Fibroblast of skin of scalp (primary cell): ENCODE data around the gene XRN1.
"Not testable (repeated sequence)": the region's sequence is repeated elsewhere in the genome, so short reads cannot be mapped to it uniquely, and the experiment has no call there.

Source experiments
- DNase-seq: peaks from one replicate; pipeline ENCODE4 v3.0.0-alpha.2; 2013

Gene XRN1

DNA sequence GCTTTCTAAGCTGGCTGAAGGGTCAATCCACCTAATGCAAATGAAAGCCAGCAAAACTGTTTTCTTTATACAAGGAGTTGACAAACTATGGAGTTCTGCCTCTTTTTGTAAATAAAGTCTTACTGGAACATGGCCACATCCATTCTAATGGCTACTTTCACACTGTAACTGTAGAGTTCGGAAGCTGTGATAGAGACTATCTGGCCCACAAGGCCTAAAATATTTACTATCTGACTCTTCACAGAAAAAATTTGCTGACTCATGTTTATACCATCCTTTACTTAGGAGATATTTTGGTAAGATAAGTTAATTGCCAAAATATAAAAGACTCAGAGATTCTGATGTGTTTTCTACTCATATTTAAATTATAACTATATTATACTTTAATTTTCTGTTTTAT is 128.7 kb downstream of the XRN1 start:
- DNase-seq = peak; percentile 68

- peak; percentile 65 for DNase-seq
Measured at GRCh38 chr3:142318331-142318730, 129.5 kb downstream of the XRN1 start.

DNA sequence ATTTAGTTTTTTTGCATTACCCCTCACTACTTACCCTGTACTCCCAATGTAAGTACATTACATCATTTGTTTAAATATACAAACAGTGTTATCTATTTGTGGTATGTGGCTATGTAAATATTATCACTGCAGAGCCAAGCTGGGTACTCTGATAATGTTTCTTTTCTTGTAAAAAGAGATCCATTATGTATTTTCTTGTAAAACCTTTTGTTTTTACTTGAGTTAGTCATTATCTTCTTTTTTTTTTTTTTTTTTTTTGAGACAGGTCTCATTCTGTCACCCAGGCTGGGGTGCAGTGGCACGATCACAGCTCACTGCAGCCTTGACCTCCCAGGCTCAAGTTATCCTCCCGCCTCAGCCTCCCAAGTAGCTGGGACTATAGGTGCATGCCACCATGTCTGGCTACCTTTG is 131.9 kb downstream of the XRN1 start:
- DNase-seq = not testable (repeated sequence)

DNA sequence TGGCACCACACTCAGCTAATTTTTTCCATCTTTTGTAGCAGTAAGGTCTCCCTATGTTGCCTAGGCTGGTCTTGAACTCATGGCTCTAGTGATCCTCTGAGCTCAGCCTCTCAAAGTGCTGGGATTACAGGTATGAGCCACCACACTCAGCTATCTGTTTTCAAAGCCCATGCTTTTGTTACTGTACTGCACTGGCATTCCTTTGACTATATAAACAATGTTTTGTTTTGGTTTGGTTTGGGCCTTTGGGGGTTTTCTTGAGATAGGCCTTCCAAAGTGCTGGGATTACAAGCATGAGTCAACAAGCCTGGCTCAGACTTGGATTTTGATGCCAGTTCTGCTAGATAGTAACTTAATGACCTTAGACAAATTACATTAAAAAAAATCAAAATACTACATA is 132.8 kb downstream of the XRN1 start:
- DNase-seq = peak; percentile 85

- no peak for DNase-seq
Measured at GRCh38 chr3:142310439-142310838, 137.4 kb downstream of the XRN1 start.

DNA sequence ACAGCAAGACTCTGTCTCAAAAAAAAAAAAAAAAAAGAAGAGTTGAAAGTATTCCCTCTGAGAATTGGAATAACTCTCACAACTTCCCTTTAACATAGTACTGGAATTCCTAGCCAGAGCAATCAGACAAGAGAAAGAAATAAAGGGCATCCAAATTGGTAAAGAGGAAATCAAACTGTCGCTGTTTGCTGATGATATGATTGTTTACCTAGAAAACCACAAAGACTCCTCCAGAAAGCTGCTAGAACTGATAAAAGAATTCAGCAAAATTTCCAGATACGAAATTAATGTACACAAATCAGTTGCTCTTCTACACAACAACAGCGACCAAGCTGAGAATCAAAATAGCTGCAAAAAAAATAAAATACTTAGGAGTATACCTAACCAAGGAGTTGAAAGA is 145.0 kb downstream of the XRN1 start:
- not testable (repeated sequence) for DNase-seq

- DNase-seq = no peak
Measured at GRCh38 chr3:142298626-142299025, 149.2 kb downstream of the XRN1 start.

GRCh38 chr3:142296507-142296906 is 151.3 kb downstream of the XRN1 start:
- DNase-seq = no peak

DNA sequence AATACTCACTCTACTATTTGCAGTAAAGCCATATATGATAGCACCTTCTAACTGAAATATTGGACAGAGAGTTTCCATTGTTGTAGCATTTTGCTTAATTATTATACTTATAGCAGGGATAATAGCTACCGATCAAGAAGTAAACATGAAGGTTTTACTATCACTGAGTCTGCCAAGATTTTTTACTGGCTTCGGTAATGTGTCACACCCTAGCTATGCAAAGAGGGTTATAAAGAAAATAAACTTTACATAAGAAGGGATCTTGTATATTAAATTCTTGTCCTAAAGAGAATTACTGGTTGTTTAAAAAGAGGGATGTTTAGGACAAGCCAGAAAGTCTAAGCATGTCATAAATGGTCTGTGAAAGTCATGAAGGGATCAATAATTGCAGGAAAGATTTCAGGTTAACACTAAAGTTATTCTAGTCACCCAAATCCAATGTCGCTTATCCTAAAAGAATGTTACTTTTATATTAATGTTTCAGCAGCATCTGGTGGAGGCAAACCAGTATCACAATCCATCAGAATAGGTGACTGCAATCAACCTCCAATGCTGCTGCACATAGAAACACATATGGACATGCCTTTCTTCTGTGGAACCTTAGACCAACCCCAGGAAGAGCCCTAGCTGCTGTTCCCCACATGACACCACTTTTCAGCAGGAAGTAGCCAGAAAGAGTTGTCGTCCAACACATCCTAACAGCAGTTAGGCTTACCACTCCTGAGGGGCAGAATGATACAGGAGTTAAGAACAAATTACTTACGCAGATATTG is 159.8 kb downstream of the XRN1 start:
- no peak for DNase-seq

DNA sequence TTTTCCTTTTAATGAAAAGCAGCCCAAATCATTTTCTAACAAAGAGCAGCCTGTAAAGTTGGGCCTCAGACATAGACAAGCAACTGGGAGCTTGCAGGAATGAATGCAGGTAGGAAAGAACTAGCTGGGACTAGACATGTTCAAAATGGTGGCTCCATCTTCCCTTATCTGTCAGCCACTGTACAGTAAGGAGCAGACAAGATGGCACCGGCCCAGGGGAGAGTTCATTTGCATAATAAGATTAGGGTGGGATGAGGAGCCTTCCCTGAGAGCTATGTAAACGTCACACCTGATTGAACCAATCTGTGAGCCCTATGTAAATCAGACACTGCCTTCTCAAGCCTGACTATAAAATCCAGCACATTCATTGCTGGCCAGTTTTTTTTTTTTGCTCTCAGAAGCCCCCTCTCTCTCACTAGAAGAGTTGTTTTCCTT is 162.7 kb downstream of the XRN1 start:
- no peak for DNase-seq

GRCh38 chr3:142282503-142282902 is 165.3 kb downstream of the XRN1 start:
- no peak for DNase-seq

DNA sequence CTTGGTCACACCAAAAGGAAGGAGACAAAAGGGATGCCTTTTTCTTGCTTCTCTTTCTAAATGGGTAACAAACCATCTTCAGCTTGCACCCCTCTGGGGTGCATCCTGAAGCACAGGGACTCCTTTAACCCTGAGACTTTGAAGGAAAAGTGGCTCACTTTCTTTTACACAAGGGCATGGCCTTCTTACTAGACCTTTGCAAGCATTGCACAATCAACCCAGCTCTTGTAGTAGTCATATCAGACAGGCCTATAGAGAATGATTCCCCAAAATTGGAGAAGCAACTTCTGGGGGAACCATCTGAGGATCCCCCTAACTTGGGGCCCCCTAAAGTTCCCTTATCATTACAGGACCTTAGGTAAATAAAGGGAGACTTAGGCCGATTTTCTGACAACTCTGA is 166.4 kb downstream of the XRN1 start:
- no peak for DNase-seq

GRCh38 chr3:142279965-142280590 is 167.8 kb downstream of the XRN1 start:
- peak; percentile 77 for DNase-seq

DNA sequence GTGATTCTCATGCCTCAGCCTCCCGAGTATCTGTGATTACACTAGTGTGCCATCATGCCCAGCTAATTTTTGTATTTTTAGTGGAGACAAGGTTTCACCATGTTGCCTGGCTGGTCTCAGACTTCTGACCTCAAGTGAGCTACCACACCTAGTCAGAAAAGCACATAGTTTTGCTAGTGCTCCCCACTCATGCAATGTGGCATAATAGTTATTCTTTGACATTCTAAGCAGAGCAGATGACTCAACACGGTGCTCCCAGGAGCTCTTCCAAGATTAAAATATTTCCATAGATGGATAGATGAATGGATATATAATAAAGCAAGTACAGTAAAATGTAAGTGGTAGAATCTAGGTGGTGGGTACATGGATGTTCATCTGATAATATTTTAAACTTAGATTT is 169.4 kb downstream of the XRN1 start:
- peak; percentile 62 for DNase-seq

DNA sequence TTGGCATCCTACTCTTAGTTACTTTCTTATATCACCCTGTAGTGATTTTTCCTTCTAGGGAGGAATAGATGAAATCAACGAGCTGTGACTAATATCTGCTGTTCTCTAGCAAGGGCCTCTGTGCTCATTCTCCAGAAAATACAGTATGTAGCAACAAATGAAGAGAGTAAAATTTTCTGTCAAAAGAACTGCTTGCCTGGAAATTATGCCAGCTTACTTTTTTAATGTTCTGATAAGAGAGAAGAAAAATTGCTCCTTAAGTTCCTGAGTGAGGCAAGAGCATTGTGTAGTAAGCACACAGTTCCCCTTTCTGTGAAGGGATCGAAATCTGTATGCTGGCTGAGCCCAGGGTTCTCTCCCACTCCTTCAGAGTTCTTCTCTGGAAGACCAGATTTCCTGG is 171.1 kb downstream of the XRN1 start:
- DNase-seq = no peak

- DNase-seq = peak; percentile 79
Measured at GRCh38 chr3:142275856-142276255, 172.0 kb downstream of the XRN1 start.

DNA sequence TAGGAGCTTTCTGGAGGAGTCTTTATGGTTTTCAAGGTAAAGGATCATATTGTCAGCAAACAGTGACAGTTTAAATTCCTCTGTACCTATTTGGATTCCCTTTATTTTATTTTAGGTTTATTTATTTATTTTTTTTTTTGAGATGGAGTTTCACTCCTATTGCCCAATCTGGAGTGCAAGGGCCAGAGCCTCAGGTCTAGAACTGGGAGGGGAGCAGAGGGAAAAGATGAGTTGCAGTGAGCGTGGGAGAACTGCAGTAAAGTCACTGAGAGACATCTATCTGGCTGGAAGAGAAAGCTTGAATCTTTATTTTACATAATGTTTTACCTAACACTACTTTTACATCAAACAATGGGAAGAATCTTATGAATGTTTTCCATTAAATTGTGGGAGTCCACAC is 172.9 kb downstream of the XRN1 start:
- DNase-seq = no peak

DNA sequence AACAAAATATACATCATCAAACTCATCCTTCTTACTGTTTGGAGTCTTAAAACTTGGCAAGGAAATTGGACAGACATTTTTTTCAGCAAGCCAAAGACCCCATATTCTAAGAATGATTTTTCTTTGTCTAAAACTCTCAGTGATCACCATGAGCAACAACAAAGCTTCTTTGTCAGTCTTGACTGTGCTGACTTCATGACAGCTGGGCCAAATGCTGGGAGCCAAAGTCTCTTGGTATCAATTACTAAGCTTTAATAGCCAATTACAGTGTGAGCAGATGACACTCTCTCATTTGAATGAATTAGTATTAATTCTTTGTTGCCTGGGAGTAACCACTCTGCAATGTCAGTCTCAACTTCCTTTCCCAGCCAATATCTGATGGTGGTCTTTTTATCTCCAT is 174.3 kb downstream of the XRN1 start:
- DNase-seq = no peak

GRCh38 chr3:142272200-142272891 is 175.5 kb downstream of the XRN1 start:
- peak; percentile 15 for DNase-seq

- DNase-seq = no peak
Measured at GRCh38 chr3:142270407-142270806, 177.4 kb downstream of the XRN1 start.

GRCh38 chr3:142269767-142270166 is 178.1 kb downstream of the XRN1 start:
- DNase-seq = no peak

DNA sequence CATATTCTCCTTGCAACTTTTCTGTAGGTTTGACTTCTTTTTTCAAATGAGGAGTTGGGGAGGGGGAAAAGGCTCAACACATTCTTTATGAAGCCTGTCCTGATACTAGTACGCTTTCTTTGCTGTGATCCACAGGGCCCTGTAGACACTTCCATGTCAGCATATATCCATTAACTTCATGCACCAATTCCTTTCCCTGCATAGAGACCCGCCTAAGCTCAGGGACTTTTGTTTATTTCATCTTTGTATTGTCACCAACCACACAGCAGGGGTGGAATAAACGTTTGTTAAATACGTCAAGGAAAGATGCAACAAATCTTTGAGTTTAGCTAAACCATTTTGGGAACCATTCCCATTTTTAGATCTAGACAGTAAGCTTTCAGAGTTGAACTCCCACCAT is 179.4 kb downstream of the XRN1 start:
- DNase-seq = no peak

- DNase-seq = no peak
Measured at GRCh38 chr3:142267269-142267668, 180.6 kb downstream of the XRN1 start.

DNA sequence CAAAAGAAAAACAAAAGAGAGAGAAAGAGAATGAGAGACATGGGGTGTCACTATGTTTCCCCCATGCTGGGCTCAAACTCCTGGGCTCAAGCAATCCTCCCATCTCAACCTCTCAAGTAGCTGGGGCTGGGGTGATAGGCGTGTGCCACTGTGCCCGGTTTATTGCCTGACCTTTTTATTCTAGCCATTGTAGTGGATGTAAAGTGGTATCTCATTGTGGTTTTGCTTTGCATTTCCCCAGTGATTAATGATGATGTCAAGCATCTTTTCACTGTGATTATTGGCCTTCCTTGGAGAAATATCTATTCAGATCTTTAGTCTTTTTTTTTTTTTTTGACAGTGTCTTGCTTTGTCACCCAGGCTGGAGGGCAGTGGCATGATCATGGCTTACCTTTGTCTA is 184.7 kb downstream of the XRN1 start:
- no peak for DNase-seq
